Uterus (tissue), 2 donors: ENCODE data around the gene ANKS6.

Source experiments
- POLR2A ChIP-seq, 2 donors: fragments of 450-650 bp; IDR thresholded peaks; one replicate each; pipeline ENCODE4 v1.6.1; 2016; ENCODE audit warnings: antibody characterized with exemption in 2 of 2, mild to moderate bottlenecking in 1 of 2, moderate library complexity in 1 of 2
- TF ChIP-seq, protein P1 (sequence below), 4 experiments: fragments of 200-600 bp in 2 of 4; fragments of 450-650 bp in 2 of 4; sonication (generic) in 2 of 4; IDR thresholded peaks; one replicate each; pipeline ENCODE4 v1.5.1; 2016 to 2019; ENCODE audit warnings: antibody characterized with exemption in 4 of 4, mild to moderate bottlenecking in 2 of 4, moderate library complexity in 1 of 4

GRCh38 chr9:98727428-98727827 is 68.9 kb downstream of the ANKS6 start:
- TF ChIP-seq, protein P1, sequence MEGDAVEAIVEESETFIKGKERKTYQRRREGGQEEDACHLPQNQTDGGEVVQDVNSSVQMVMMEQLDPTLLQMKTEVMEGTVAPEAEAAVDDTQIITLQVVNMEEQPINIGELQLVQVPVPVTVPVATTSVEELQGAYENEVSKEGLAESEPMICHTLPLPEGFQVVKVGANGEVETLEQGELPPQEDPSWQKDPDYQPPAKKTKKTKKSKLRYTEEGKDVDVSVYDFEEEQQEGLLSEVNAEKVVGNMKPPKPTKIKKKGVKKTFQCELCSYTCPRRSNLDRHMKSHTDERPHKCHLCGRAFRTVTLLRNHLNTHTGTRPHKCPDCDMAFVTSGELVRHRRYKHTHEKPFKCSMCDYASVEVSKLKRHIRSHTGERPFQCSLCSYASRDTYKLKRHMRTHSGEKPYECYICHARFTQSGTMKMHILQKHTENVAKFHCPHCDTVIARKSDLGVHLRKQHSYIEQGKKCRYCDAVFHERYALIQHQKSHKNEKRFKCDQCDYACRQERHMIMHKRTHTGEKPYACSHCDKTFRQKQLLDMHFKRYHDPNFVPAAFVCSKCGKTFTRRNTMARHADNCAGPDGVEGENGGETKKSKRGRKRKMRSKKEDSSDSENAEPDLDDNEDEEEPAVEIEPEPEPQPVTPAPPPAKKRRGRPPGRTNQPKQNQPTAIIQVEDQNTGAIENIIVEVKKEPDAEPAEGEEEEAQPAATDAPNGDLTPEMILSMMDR (IDR thresholded peaks at IDR 0.05) = no peak
- TF ChIP-seq POLR2A (IDR thresholded peaks at IDR 0.05) = no peak
